ENCODE results near the gene OR1B1.

- TF ChIP-seq CTCF (IDR thresholded peaks at IDR 0.05) (no peak), POLR2A (IDR thresholded peaks at IDR 0.05) (no peak)
These were observed 51.7 kb downstream of the OR1B1 start for GRCh38 chr9:122605691-122606090.
